ENCODE measurements around the gene ANKRD28.

DNA sequence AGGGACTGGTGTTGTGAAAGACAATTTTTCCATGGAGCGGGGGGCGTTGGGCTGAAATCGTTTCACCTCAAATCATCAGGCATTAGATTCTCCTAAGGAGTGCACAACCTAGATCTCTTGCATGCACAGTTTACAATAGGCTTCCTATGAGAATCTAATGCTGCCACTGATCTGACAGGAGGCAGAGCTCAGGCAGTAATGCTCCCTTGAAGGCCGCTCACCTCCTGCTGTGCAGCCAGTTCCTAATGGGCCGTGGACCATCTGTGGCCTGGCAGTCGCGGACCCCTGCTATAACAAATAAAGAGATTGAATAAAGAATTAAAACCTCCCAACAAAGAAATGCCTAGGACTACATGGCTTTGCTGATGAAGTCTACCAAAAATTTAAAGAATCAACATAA lies 25.3 kb upstream of the ANKRD28 start:
- TF ChIP-seq EP300 (IDR thresholded peaks at IDR 0.05) (no peak), POLR2A (IDR thresholded peaks at IDR 0.05) (no peak)
- TF ChIP-seq, protein P1, sequence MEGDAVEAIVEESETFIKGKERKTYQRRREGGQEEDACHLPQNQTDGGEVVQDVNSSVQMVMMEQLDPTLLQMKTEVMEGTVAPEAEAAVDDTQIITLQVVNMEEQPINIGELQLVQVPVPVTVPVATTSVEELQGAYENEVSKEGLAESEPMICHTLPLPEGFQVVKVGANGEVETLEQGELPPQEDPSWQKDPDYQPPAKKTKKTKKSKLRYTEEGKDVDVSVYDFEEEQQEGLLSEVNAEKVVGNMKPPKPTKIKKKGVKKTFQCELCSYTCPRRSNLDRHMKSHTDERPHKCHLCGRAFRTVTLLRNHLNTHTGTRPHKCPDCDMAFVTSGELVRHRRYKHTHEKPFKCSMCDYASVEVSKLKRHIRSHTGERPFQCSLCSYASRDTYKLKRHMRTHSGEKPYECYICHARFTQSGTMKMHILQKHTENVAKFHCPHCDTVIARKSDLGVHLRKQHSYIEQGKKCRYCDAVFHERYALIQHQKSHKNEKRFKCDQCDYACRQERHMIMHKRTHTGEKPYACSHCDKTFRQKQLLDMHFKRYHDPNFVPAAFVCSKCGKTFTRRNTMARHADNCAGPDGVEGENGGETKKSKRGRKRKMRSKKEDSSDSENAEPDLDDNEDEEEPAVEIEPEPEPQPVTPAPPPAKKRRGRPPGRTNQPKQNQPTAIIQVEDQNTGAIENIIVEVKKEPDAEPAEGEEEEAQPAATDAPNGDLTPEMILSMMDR (IDR thresholded peaks at IDR 0.05), result no peak

Data from sigmoid colon (tissue), 4 donors.